ENCODE results near the gene RLF.
A peak's percentile ranks its signal among the peaks of the same experiment; 100 is the strongest.

DNA sequence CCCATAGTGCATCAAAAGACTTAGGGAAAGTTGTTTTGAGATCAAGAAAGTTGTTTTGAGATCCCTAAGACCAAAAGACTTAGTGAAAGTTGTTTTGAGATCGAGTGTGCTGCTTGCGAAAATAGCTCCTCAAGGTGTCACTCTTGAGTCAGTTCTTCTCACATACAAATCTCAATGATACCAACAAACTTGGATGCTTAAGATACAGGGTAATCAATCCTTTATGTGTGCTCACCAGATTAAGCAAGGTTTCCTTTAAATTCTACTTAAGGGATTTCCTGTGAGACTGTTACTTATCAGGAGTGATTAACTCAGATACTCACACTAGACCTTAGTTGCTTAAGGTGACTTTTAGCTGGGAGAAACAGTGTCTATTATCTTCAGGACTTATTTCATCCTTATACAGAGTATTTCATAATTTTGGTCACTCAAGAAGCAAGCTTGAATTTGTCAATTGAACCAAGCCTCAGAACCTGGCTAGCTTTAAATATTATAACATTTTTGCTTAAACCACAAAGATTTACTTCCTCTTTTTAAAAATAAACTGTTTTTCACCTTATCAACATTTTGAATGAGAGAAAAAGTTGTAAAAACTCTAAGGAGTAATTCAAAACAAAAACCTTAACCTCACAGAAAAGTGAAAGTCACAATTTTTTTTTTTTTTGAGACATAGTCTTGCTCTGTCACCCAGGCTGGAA is 8.0 kb upstream of the RLF start:
- TF ChIP-seq, protein P1, sequence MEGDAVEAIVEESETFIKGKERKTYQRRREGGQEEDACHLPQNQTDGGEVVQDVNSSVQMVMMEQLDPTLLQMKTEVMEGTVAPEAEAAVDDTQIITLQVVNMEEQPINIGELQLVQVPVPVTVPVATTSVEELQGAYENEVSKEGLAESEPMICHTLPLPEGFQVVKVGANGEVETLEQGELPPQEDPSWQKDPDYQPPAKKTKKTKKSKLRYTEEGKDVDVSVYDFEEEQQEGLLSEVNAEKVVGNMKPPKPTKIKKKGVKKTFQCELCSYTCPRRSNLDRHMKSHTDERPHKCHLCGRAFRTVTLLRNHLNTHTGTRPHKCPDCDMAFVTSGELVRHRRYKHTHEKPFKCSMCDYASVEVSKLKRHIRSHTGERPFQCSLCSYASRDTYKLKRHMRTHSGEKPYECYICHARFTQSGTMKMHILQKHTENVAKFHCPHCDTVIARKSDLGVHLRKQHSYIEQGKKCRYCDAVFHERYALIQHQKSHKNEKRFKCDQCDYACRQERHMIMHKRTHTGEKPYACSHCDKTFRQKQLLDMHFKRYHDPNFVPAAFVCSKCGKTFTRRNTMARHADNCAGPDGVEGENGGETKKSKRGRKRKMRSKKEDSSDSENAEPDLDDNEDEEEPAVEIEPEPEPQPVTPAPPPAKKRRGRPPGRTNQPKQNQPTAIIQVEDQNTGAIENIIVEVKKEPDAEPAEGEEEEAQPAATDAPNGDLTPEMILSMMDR (IDR thresholded peaks at IDR 0.05; ENCODE audit: low read depth, low read length, missing input control), result peak; percentile 63
- TF ChIP-seq YY1 (IDR thresholded peaks at IDR 0.05) (no peak), GABPA (IDR thresholded peaks at IDR 0.05 in 1 of 2, conservative IDR thresholded peaks at IDR 0.05 in 1 of 2) (no peak), RXRA (IDR thresholded peaks at IDR 0.05) (no peak), NR2F2 (IDR thresholded peaks at IDR 0.05) (no peak), SP1 (IDR thresholded peaks at IDR 0.05) (no peak), FOXA1 (IDR thresholded peaks at IDR 0.05) (no peak), RAD21 (IDR thresholded peaks at IDR 0.05) (peak; percentile 83 to 86), HNF4G (IDR thresholded peaks at IDR 0.05) (no peak), EGR1 (IDR thresholded peaks at IDR 0.05; ENCODE audit: low read depth in 2 of 2) (no peak)
- TF ChIP-seq, protein P2, sequence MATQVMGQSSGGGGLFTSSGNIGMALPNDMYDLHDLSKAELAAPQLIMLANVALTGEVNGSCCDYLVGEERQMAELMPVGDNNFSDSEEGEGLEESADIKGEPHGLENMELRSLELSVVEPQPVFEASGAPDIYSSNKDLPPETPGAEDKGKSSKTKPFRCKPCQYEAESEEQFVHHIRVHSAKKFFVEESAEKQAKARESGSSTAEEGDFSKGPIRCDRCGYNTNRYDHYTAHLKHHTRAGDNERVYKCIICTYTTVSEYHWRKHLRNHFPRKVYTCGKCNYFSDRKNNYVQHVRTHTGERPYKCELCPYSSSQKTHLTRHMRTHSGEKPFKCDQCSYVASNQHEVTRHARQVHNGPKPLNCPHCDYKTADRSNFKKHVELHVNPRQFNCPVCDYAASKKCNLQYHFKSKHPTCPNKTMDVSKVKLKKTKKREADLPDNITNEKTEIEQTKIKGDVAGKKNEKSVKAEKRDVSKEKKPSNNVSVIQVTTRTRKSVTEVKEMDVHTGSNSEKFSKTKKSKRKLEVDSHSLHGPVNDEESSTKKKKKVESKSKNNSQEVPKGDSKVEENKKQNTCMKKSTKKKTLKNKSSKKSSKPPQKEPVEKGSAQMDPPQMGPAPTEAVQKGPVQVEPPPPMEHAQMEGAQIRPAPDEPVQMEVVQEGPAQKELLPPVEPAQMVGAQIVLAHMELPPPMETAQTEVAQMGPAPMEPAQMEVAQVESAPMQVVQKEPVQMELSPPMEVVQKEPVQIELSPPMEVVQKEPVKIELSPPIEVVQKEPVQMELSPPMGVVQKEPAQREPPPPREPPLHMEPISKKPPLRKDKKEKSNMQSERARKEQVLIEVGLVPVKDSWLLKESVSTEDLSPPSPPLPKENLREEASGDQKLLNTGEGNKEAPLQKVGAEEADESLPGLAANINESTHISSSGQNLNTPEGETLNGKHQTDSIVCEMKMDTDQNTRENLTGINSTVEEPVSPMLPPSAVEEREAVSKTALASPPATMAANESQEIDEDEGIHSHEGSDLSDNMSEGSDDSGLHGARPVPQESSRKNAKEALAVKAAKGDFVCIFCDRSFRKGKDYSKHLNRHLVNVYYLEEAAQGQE (IDR thresholded peaks at IDR 0.05), result no peak
- TF ChIP-seq, protein P3, sequence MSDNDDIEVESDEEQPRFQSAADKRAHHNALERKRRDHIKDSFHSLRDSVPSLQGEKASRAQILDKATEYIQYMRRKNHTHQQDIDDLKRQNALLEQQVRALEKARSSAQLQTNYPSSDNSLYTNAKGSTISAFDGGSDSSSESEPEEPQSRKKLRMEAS (IDR thresholded peaks at IDR 0.05), result no peak
- TF ChIP-seq, protein P4, sequence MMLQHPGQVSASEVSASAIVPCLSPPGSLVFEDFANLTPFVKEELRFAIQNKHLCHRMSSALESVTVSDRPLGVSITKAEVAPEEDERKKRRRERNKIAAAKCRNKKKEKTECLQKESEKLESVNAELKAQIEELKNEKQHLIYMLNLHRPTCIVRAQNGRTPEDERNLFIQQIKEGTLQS (IDR thresholded peaks at IDR 0.05), result no peak

Data from liver (tissue), 3 donors.